ENCODE measurements around the gene ACP7.
"Not testable (repeated sequence)": the region's sequence is repeated elsewhere in the genome, so short reads cannot be mapped to it uniquely, and the experiment has no call there.

ACP7 gene

DNA sequence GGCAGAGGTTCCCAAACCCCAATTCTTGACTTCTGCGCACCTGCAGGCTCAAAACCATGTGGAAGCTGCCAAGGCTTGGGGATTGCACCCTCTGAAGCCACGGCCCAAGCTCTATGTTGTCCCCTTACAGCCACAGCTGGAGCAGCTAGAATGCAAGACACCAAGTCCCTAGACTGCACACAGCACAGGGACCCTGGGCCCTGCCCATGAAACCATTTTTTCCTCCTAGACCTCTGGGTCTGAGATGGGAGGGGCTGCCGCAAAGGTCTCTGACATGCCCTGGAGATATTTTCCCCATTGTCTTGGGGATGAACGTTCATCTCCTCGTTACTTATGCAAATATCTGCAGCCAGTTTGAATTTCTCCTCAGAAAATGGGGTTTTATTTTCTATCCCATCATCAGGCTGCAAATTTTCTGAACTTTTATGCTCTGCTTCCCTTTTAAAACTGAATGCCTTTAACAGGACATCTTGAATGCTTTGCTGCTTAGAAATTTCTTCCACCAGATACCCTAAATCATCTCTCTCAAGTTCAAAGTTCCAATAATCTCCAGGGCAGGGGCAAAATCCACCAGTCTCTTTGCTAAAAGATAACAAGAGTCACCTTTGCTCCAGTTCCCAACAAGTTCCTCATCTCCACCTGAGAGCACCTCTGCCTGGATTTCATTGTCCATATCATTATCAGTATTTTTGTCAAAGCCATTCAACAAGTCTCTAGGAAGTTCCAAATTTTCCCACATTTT lies 11.8 kb downstream of the ACP7 start:
- no CpG with 5 or more reads among the region's 5 CpGs for WGBS (ENCODE audit: extremely low coverage, insufficient coverage, low lambda C conversion rate)
- H2BK5ac ChIP-seq (ENCODE audit: low read length); H2AK5ac ChIP-seq (ENCODE audit: low read length); H2BK120ac ChIP-seq (ENCODE audit: low read depth, low read length); H4K8ac ChIP-seq (ENCODE audit: low read depth, low read length); H3K23ac ChIP-seq (ENCODE audit: low read length); H4K5ac ChIP-seq (ENCODE audit: low read length); DNase-seq; H3K27me3 ChIP-seq (ENCODE audit: insufficient read depth, low read length, poor library complexity); H2BK15ac ChIP-seq (replicated peaks; ENCODE audit: low read depth); H3K4ac ChIP-seq (ENCODE audit: low read depth, low read length); H3K4me3 ChIP-seq (ENCODE audit: low read length); H3K9ac ChIP-seq (ENCODE audit: low read length); H3K4me2 ChIP-seq (ENCODE audit: low read length); H3K18ac ChIP-seq (ENCODE audit: low read length); H3K4me1 ChIP-seq (ENCODE audit: control insufficient read depth, low read depth, low read length); H3K27ac ChIP-seq (ENCODE audit: low read depth, low read length); H3K79me2 ChIP-seq (ENCODE audit: control insufficient read depth, insufficient read depth, low read length); H3K36me3 ChIP-seq (ENCODE audit: control insufficient read depth, insufficient read depth, low read length); H3K79me1 ChIP-seq (ENCODE audit: low read length); H3K56ac ChIP-seq (ENCODE audit: low read length): not testable (repeated sequence)

DNA sequence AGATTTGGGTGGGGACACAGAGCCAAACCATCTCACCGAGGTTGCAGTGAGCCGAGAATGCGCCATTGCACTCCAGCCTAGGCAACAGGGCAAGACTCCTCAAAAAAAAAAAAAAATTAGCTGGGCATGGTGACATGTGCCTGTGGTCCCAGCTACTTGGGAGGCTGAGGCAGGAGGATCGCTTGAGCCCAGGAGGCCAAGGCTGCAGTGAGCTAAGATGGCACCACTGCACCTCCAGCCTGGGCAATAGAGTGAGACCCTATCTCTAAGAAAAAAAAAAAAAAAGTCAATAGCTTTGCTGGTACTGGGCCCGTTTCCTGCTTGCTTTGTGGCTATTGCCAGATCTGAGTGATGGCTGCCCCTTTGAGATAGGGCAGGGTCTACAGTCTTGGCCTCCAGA lies 13.1 kb downstream of the ACP7 start:
- Histone ChIP-seq H3K4ac (ENCODE audit: low read depth, low read length) (no peak overlapping the region), H3K27ac (ENCODE audit: low read depth, low read length) (no peak overlapping the region), H2AK5ac (ENCODE audit: low read length) (no peak overlapping the region), H3K4me1 (ENCODE audit: control insufficient read depth, low read depth, low read length) (no peaks in the 10 kb centered on the region), H2BK15ac (replicated peaks; ENCODE audit: low read depth) (no peak overlapping the region), H2BK5ac (ENCODE audit: low read length) (no peak overlapping the region), H3K23ac (ENCODE audit: low read length) (no peak overlapping the region), H3K79me1 (ENCODE audit: low read length) (no peaks in the 10 kb centered on the region), H3K18ac (ENCODE audit: low read length) (no peak overlapping the region), H2BK120ac (ENCODE audit: low read depth, low read length) (no peak overlapping the region), H3K36me3 (ENCODE audit: control insufficient read depth, insufficient read depth, low read length) (no peaks in the 10 kb centered on the region), H3K79me2 (ENCODE audit: control insufficient read depth, insufficient read depth, low read length) (no peaks in the 10 kb centered on the region), H4K8ac (ENCODE audit: low read depth, low read length) (no peak overlapping the region), H3K4me3 (ENCODE audit: low read length) (no peak overlapping the region), H3K9ac (ENCODE audit: low read length) (no peak overlapping the region), H4K5ac (ENCODE audit: low read length) (no peak overlapping the region), H3K4me2 (ENCODE audit: low read length) (no peak overlapping the region), H3K27me3 (ENCODE audit: insufficient read depth, low read length, poor library complexity) (no peaks in the 10 kb centered on the region), H3K56ac (ENCODE audit: low read length) (no peak overlapping the region)
- WGBS (ENCODE audit: extremely low coverage, insufficient coverage, low lambda C conversion rate): no CpG with 5 or more reads among the region's 5 CpGs
- DNase-seq: no peak

DNA sequence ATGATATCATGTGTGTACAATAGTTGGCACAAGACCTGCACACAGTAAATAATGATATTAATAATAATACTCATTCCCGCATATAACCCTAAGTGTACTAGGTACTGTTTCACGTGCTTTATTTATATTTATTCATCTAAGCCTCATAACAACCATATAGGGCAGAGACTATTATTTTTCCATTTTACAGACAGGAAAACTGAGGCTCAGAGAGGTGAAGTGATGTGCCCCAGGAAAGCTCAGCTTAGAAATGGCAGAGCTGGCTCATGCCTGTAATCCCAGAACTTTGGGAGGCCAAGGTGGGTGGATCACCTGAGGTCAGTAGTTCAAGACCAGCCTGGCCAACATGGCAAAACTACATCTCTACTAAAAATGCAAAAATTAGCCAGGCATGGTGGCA lies 13.6 kb downstream of the ACP7 start:
- Histone ChIP-seq H3K4me3 (ENCODE audit: low read length) (no peak overlapping the region), H3K79me2 (ENCODE audit: control insufficient read depth, insufficient read depth, low read length) (no peaks in the 10 kb centered on the region), H3K4ac (ENCODE audit: low read depth, low read length) (no peak overlapping the region), H3K4me2 (ENCODE audit: low read length) (no peak overlapping the region), H2BK5ac (ENCODE audit: low read length) (no peak overlapping the region), H3K36me3 (ENCODE audit: control insufficient read depth, insufficient read depth, low read length) (no peaks in the 10 kb centered on the region), H2BK15ac (replicated peaks; ENCODE audit: low read depth) (no peak overlapping the region), H2BK120ac (ENCODE audit: low read depth, low read length) (no peak overlapping the region), H3K4me1 (ENCODE audit: control insufficient read depth, low read depth, low read length) (no peaks in the 10 kb centered on the region), H2AK5ac (ENCODE audit: low read length) (no peak overlapping the region), H3K9ac (ENCODE audit: low read length) (no peak overlapping the region), H3K27me3 (ENCODE audit: insufficient read depth, low read length, poor library complexity) (no peaks in the 10 kb centered on the region), H3K18ac (ENCODE audit: low read length) (no peak overlapping the region), H3K23ac (ENCODE audit: low read length) (no peak overlapping the region), H3K27ac (ENCODE audit: low read depth, low read length) (no peak overlapping the region), H3K56ac (ENCODE audit: low read length) (no peak overlapping the region), H4K8ac (ENCODE audit: low read depth, low read length) (no peak overlapping the region), H4K5ac (ENCODE audit: low read length) (no peak overlapping the region), H3K79me1 (ENCODE audit: low read length) (no peaks in the 10 kb centered on the region)
- no peak for DNase-seq
- 100% methylated on average over 2 of the region's 2 CpGs for WGBS (ENCODE audit: extremely low coverage, insufficient coverage, low lambda C conversion rate)

DNA sequence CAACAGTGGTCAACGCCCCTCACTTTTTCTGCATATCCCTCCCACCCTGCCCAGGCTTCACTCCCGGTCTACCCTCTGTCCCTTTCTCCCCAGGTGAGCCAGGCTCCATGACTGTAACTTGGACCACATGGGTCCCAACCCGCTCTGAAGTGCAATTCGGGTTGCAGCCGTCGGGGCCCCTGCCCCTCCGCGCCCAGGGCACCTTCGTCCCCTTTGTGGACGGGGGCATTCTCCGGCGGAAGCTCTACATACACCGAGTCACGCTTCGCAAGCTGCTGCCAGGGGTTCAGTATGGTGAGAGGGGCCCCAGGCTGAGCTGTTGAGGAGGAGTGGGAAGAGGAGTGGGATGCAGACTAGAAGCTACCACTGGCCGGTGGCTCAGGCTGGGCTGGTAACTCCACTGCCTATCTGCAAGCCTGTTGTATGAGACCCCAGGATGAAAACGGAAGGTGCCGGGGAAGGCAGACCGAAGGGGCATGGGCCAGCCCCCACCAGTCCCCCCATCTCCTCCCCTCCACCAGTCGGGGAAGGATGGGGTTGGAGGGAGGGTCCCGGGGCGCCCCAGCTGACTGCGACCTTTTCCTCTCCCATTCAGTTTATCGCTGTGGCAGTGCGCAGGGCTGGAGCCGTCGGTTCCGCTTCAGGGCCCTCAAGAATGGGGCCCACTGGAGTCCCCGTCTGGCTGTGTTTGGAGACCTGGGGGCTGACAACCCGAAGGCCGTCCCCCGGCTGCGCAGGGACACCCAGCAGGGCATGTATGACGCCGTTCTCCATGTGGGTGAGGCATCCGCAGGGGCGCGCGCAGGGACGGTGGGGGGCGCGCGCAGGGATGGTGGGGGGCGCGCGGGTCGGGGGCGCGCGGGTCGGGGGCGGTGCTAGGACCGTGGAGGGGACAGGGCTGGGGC lies 14.4 kb downstream of the ACP7 start:
- H3K79me1 ChIP-seq (ENCODE audit: low read length): no peaks in the 10 kb centered on the region
- WGBS (ENCODE audit: extremely low coverage, insufficient coverage, low lambda C conversion rate): no CpG with 5 or more reads among the region's 53 CpGs
- no peak overlapping the region for H3K4me3 ChIP-seq (ENCODE audit: low read length)

DNA sequence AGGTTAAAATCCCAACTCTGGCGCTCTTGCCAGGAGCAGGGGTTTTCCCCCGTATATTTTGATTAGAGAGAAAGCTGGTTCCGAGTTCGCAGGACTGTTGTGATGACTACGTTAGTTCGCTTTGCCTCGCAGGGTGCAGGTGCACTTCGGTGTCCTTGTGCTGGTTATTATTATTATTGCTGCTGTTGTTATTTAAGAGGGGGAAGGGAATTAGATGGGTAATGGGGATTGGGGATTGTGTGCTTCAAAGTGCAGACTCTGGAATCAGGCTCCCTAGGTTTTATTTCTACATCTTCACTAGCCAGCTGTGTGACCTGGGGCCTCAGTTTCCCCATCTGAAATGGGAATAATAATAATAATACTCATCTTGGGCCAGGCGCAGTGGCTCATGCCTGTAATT lies 15.2 kb downstream of the ACP7 start:
- H3K4me1 ChIP-seq (ENCODE audit: control insufficient read depth, low read depth, low read length): no peaks in the 10 kb centered on the region

More for the DNA sequence above, 14.4 kb downstream of the ACP7 start:
- Histone ChIP-seq H3K36me3 (ENCODE audit: control insufficient read depth, insufficient read depth, low read length) (no peaks in the 10 kb centered on the region), H3K18ac (ENCODE audit: low read length) (no peak overlapping the region), H3K79me2 (ENCODE audit: control insufficient read depth, insufficient read depth, low read length) (no peaks in the 10 kb centered on the region), H3K4me2 (ENCODE audit: low read length) (no peak overlapping the region), H2BK15ac (replicated peaks; ENCODE audit: low read depth) (no peak overlapping the region), H2BK5ac (ENCODE audit: low read length) (no peak overlapping the region), H3K9ac (ENCODE audit: low read length) (no peak overlapping the region), H3K4me1 (ENCODE audit: control insufficient read depth, low read depth, low read length) (no peaks in the 10 kb centered on the region), H4K5ac (ENCODE audit: low read length) (no peak overlapping the region), H2AK5ac (ENCODE audit: low read length) (no peak overlapping the region), H4K8ac (ENCODE audit: low read depth, low read length) (no peak overlapping the region), H3K56ac (ENCODE audit: low read length) (no peak overlapping the region), H3K4ac (ENCODE audit: low read depth, low read length) (no peak overlapping the region), H2BK120ac (ENCODE audit: low read depth, low read length) (no peak overlapping the region), H3K27me3 (ENCODE audit: insufficient read depth, low read length, poor library complexity) (no peaks in the 10 kb centered on the region), H3K27ac (ENCODE audit: low read depth, low read length) (no peak overlapping the region), H3K23ac (ENCODE audit: low read length) (no peak overlapping the region)
- no peak for DNase-seq

More for the DNA sequence above, 15.2 kb downstream of the ACP7 start:
- no peaks in the 10 kb centered on the region for H3K36me3 ChIP-seq (ENCODE audit: control insufficient read depth, insufficient read depth, low read length)
- H3K4ac ChIP-seq (ENCODE audit: low read depth, low read length): no peak overlapping the region
- no peak overlapping the region for H3K23ac ChIP-seq (ENCODE audit: low read length)
- DNase-seq: no peak
- H3K56ac ChIP-seq (ENCODE audit: low read length): no peak overlapping the region
- WGBS (ENCODE audit: extremely low coverage, insufficient coverage, low lambda C conversion rate): no CpG with 5 or more reads among the region's 9 CpGs
- no peak overlapping the region for H2BK120ac ChIP-seq (ENCODE audit: low read depth, low read length)
- no peak overlapping the region for H3K9ac ChIP-seq (ENCODE audit: low read length)
- H3K4me2 ChIP-seq (ENCODE audit: low read length): no peak overlapping the region
- H2AK5ac ChIP-seq (ENCODE audit: low read length): no peak overlapping the region
- no peak overlapping the region for H3K27ac ChIP-seq (ENCODE audit: low read depth, low read length)
- H3K27me3 ChIP-seq (ENCODE audit: insufficient read depth, low read length, poor library complexity): no peaks in the 10 kb centered on the region
- no peaks in the 10 kb centered on the region for H3K79me2 ChIP-seq (ENCODE audit: control insufficient read depth, insufficient read depth, low read length)
- no peak overlapping the region for H2BK15ac ChIP-seq (replicated peaks; ENCODE audit: low read depth)
- H2BK5ac ChIP-seq (ENCODE audit: low read length): no peak overlapping the region
- no peak overlapping the region for H3K4me3 ChIP-seq (ENCODE audit: low read length)
- H3K79me1 ChIP-seq (ENCODE audit: low read length): no peaks in the 10 kb centered on the region
- no peak overlapping the region for H4K8ac ChIP-seq (ENCODE audit: low read depth, low read length)
- no peak overlapping the region for H3K18ac ChIP-seq (ENCODE audit: low read length)
- no peak overlapping the region for H4K5ac ChIP-seq (ENCODE audit: low read length)
